ENCODE measurements around the gene GLRA3.
"Not testable (repeated sequence)": the region's sequence is repeated elsewhere in the genome, so short reads cannot be mapped to it uniquely, and the experiment has no call there.

GLRA3 gene

GRCh38 chr4:174646326-174646725 is 182.7 kb downstream of the GLRA3 start:
- DNase-seq (ENCODE audit: insufficient read length) (no peak), FAIRE-seq (no peak)
- TF ChIP-seq POLR2AphosphoS5 (IDR thresholded peaks at IDR 0.05; ENCODE audit: low read depth, low read length) (no peak), POLR2A (IDR thresholded peaks at IDR 0.05; ENCODE audit: low read depth, low read length) (no peak), TAF1 (IDR thresholded peaks at IDR 0.05; ENCODE audit: borderline replicate concordance, low read depth, low read length) (no peak)

GRCh38 chr4:174640146-174640545 is 188.9 kb downstream of the GLRA3 start:
- DNase-seq (ENCODE audit: insufficient read length) (no peak), FAIRE-seq (no peak)
- TF ChIP-seq POLR2A (IDR thresholded peaks at IDR 0.05; ENCODE audit: low read depth, low read length) (no peak), POLR2AphosphoS5 (IDR thresholded peaks at IDR 0.05; ENCODE audit: low read depth, low read length) (no peak), TAF1 (IDR thresholded peaks at IDR 0.05; ENCODE audit: borderline replicate concordance, low read depth, low read length) (no peak)

GRCh38 chr4:174635732-174636131 is 193.3 kb downstream of the GLRA3 start:
- TF ChIP-seq POLR2A (IDR thresholded peaks at IDR 0.05; ENCODE audit: low read depth, low read length), result no peak
- no peak for TF ChIP-seq TAF1 (IDR thresholded peaks at IDR 0.05; ENCODE audit: borderline replicate concordance, low read depth, low read length)
- no peak for TF ChIP-seq POLR2AphosphoS5 (IDR thresholded peaks at IDR 0.05; ENCODE audit: low read depth, low read length)
- FAIRE-seq (no peak), DNase-seq (ENCODE audit: insufficient read length) (no peak)

GRCh38 chr4:174633399-174633798 is 195.6 kb downstream of the GLRA3 start:
- FAIRE-seq, result no peak
- DNase-seq (ENCODE audit: insufficient read length), result no peak
- TF ChIP-seq TAF1 (IDR thresholded peaks at IDR 0.05; ENCODE audit: borderline replicate concordance, low read depth, low read length) (no peak), POLR2AphosphoS5 (IDR thresholded peaks at IDR 0.05; ENCODE audit: low read depth, low read length) (no peak), POLR2A (IDR thresholded peaks at IDR 0.05; ENCODE audit: low read depth, low read length) (no peak)

GRCh38 chr4:174631901-174632758 is 196.9 kb downstream of the GLRA3 start:
- DNase-seq (ENCODE audit: insufficient read length) (no peak), FAIRE-seq (no peak)
- TF ChIP-seq TAF1 (IDR thresholded peaks at IDR 0.05; ENCODE audit: borderline replicate concordance, low read depth, low read length) (no peak), POLR2AphosphoS5 (IDR thresholded peaks at IDR 0.05; ENCODE audit: low read depth, low read length) (no peak), POLR2A (IDR thresholded peaks at IDR 0.05; ENCODE audit: low read depth, low read length) (no peak)

- not testable (repeated sequence) for DNase-seq (ENCODE audit: insufficient read length); FAIRE-seq
Observed at GRCh38 chr4:174629907-174630450, 199.1 kb downstream of the GLRA3 start.

- no peak for DNase-seq (ENCODE audit: insufficient read length)
- TF ChIP-seq POLR2AphosphoS5 (IDR thresholded peaks at IDR 0.05; ENCODE audit: low read depth, low read length) (no peak), POLR2A (IDR thresholded peaks at IDR 0.05; ENCODE audit: low read depth, low read length) (no peak), TAF1 (IDR thresholded peaks at IDR 0.05; ENCODE audit: borderline replicate concordance, low read depth, low read length) (no peak)
- no peak for FAIRE-seq
Observed at GRCh38 chr4:174629265-174629664, 199.8 kb downstream of the GLRA3 start.

- FAIRE-seq (no peak), DNase-seq (ENCODE audit: insufficient read length) (no peak)
- TF ChIP-seq POLR2A (IDR thresholded peaks at IDR 0.05; ENCODE audit: low read depth, low read length), result no peak
- TF ChIP-seq POLR2AphosphoS5 (IDR thresholded peaks at IDR 0.05; ENCODE audit: low read depth, low read length), result no peak
- TF ChIP-seq TAF1 (IDR thresholded peaks at IDR 0.05; ENCODE audit: borderline replicate concordance, low read depth, low read length), result no peak
Observed at GRCh38 chr4:174628191-174628590, 200.9 kb downstream of the GLRA3 start.

GRCh38 chr4:174627473-174627872 is 201.6 kb downstream of the GLRA3 start:
- DNase-seq (ENCODE audit: insufficient read length) (no peak), FAIRE-seq (no peak)
- TF ChIP-seq POLR2A (IDR thresholded peaks at IDR 0.05; ENCODE audit: low read depth, low read length), result no peak
- no peak for TF ChIP-seq POLR2AphosphoS5 (IDR thresholded peaks at IDR 0.05; ENCODE audit: low read depth, low read length)
- TF ChIP-seq TAF1 (IDR thresholded peaks at IDR 0.05; ENCODE audit: borderline replicate concordance, low read depth, low read length), result no peak

GRCh38 chr4:174626342-174627008 is 202.6 kb downstream of the GLRA3 start:
- TF ChIP-seq POLR2A (IDR thresholded peaks at IDR 0.05; ENCODE audit: low read depth, low read length) (no peak), POLR2AphosphoS5 (IDR thresholded peaks at IDR 0.05; ENCODE audit: low read depth, low read length) (no peak), TAF1 (IDR thresholded peaks at IDR 0.05; ENCODE audit: borderline replicate concordance, low read depth, low read length) (no peak)
- no peak for FAIRE-seq
- no peak for DNase-seq (ENCODE audit: insufficient read length)

- no peak for FAIRE-seq
- no peak for DNase-seq (ENCODE audit: insufficient read length)
- TF ChIP-seq TAF1 (IDR thresholded peaks at IDR 0.05; ENCODE audit: borderline replicate concordance, low read depth, low read length), result no peak
- TF ChIP-seq POLR2AphosphoS5 (IDR thresholded peaks at IDR 0.05; ENCODE audit: low read depth, low read length), result no peak
- TF ChIP-seq POLR2A (IDR thresholded peaks at IDR 0.05; ENCODE audit: low read depth, low read length), result no peak
Observed at GRCh38 chr4:174616661-174617060, 212.4 kb downstream of the GLRA3 start.

- no peak for FAIRE-seq
- no peak for DNase-seq (ENCODE audit: insufficient read length)
- TF ChIP-seq TAF1 (IDR thresholded peaks at IDR 0.05; ENCODE audit: borderline replicate concordance, low read depth, low read length) (no peak), POLR2A (IDR thresholded peaks at IDR 0.05; ENCODE audit: low read depth, low read length) (no peak), POLR2AphosphoS5 (IDR thresholded peaks at IDR 0.05; ENCODE audit: low read depth, low read length) (no peak)
Observed at GRCh38 chr4:174613979-174614378, 215.1 kb downstream of the GLRA3 start.

Data from GM12892 (cell line).